Neural progenitor cell (in vitro differentiated cells): Measurements from ENCODE around the gene UBE2L5.

Source experiments
- EZH2phosphoT487 ChIP-seq: fragments of 200-600 bp; sonication (generic); IDR thresholded peaks from 2 replicates; pipeline ENCODE4 v1.6.1; 2017; ENCODE audit warnings: antibody characterized with exemption
- TF ChIP-seq, protein P1 (sequence below): fragments of 200-600 bp; sonication (generic); IDR thresholded peaks from 2 replicates; pipeline ENCODE4 v1.5.1; 2017; ENCODE audit warnings: antibody characterized with exemption, mild to moderate bottlenecking

DNA sequence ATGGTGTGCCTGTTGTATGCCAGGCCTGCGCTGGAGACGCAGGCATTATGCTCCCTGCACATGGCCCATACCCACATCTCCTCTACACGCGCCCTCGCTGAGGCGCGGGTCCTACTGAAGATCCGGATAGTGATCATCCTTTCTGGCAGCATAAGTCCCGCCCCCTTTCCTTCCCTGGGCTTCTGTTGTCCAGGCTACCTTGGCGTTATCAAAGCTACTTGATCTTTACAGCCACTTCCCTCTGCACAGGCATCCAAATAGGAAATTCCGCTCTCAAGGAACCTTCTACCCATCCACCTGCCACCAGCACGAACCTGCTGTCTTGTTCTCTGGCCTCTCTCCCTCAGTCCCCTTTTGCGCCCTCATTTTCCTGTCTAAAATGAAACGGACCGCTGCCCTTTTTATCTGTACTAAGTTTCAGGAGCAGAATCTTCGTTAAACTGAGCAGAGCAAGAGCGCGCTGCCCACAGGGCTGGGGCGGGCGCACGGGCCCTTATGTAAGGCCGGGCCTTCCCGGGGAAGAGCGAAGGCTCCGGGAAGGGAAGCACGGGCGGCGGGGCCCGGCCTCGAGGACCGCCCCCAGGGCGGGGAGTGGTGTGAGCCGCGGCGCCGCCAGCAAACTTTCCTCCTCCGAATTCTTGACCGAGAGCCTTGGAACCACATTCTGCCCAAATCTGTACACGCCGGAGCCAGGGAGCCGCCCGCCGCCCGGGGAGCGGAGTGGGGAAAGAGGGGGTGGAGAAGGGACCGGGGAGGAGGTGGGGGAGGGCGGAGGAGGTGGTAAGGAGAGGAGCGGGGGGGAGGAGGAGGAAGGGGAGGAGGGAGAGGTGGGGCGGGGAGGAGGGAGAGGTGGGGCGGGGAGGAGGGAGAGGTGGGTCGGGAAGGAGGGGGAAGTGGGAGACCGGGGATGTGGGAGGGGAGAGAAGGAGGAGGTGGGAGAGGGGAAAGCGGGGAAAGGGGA lies 920 bp upstream of the UBE2L5 start:
- TF ChIP-seq EZH2phosphoT487: no peak
- TF ChIP-seq, protein P1, sequence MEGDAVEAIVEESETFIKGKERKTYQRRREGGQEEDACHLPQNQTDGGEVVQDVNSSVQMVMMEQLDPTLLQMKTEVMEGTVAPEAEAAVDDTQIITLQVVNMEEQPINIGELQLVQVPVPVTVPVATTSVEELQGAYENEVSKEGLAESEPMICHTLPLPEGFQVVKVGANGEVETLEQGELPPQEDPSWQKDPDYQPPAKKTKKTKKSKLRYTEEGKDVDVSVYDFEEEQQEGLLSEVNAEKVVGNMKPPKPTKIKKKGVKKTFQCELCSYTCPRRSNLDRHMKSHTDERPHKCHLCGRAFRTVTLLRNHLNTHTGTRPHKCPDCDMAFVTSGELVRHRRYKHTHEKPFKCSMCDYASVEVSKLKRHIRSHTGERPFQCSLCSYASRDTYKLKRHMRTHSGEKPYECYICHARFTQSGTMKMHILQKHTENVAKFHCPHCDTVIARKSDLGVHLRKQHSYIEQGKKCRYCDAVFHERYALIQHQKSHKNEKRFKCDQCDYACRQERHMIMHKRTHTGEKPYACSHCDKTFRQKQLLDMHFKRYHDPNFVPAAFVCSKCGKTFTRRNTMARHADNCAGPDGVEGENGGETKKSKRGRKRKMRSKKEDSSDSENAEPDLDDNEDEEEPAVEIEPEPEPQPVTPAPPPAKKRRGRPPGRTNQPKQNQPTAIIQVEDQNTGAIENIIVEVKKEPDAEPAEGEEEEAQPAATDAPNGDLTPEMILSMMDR: no peak
